Transverse colon (tissue), 4 donors: ENCODE data around the gene GOSR1.
"Not testable (repeated sequence)": the region's sequence is repeated elsewhere in the genome, so short reads cannot be mapped to it uniquely, and the experiment has no call there.

Experiments
- CTCF ChIP-seq, 5 experiments: fragments of 200-600 bp in 3 of 5; fragments of 450-650 bp in 2 of 5; sonication (generic) in 3 of 5; IDR thresholded peaks; 1 replicate in 2 of 5; 2 replicates in 3 of 5; pipeline ENCODE4 v1.5.1; 2016 to 2017; ENCODE audit warnings: antibody characterized with exemption in 5 of 5, inconsistent platforms in 3 of 5, mild to moderate bottlenecking in 2 of 5, moderate library complexity in 1 of 5
- EP300 ChIP-seq: sonication (generic); formaldehyde crosslinking; IDR thresholded peaks from one replicate; pipeline ENCODE4 v1.6.1; 2017; ENCODE audit warnings: antibody characterized with exemption, low read depth
- POLR2A ChIP-seq: fragments of 450-650 bp; IDR thresholded peaks from one replicate; pipeline ENCODE4 v1.6.1; 2016; ENCODE audit warnings: antibody characterized with exemption, mild to moderate bottlenecking, moderate library complexity
- POLR2AphosphoS5 ChIP-seq, 3 donors: sonication (generic); formaldehyde crosslinking; IDR thresholded peaks; one replicate each; pipeline ENCODE4 v1.6.1; 2016; ENCODE audit warnings: antibody characterized with exemption in 3 of 3

- not testable (repeated sequence) for TF ChIP-seq CTCF (IDR thresholded peaks at IDR 0.05); POLR2A; EP300; POLR2AphosphoS5 (IDR thresholded peaks at IDR 0.05)
Measured at GRCh38 chr17:30574309-30574708, 97.1 kb downstream of the GOSR1 start.
